ENCODE measurements around the gene IKBKG. TPM values are rescaled to one million over a fixed set of nuclear protein-coding genes. Genes with fewer than 3 reads are reported as not detected.

Gene IKBKG
- polyA plus RNA-seq, 1 donor (not counting 4 experiments of a cell fraction or from before 2014, with no cell fraction given), result 15.1 TPM

GRCh38 chrX:154532690-154533089 is 14.7 kb upstream of the IKBKG start:
- no peaks in the 10 kb centered on the region for H4K20me1 ChIP-seq (ENCODE audit: control insufficient read depth, extremely low read depth, insufficient read depth, low read length)
- H3K79me2 ChIP-seq (ENCODE audit: control insufficient read depth, insufficient read depth, low read length), result no peaks in the 10 kb centered on the region
- H3K4me2 ChIP-seq (ENCODE audit: control insufficient read depth, extremely low read depth, insufficient read depth, low read depth, low read length), result no peak overlapping the region
- H3K36me3 ChIP-seq (ENCODE audit: control insufficient read depth in 2 of 2, extremely low read depth in 1 of 2, insufficient read depth in 2 of 2, low read length in 2 of 2), result peaks cover 10 to 13% of the 10 kb centered on the region in 2 experiments
- TF ChIP-seq EZH2 (IDR thresholded peaks at IDR 0.05; ENCODE audit: low read length), result no peak
- TF ChIP-seq, protein P1, sequence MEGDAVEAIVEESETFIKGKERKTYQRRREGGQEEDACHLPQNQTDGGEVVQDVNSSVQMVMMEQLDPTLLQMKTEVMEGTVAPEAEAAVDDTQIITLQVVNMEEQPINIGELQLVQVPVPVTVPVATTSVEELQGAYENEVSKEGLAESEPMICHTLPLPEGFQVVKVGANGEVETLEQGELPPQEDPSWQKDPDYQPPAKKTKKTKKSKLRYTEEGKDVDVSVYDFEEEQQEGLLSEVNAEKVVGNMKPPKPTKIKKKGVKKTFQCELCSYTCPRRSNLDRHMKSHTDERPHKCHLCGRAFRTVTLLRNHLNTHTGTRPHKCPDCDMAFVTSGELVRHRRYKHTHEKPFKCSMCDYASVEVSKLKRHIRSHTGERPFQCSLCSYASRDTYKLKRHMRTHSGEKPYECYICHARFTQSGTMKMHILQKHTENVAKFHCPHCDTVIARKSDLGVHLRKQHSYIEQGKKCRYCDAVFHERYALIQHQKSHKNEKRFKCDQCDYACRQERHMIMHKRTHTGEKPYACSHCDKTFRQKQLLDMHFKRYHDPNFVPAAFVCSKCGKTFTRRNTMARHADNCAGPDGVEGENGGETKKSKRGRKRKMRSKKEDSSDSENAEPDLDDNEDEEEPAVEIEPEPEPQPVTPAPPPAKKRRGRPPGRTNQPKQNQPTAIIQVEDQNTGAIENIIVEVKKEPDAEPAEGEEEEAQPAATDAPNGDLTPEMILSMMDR (optimal IDR thresholded peaks at IDR 0.05 in 1 of 3, IDR thresholded peaks at IDR 0.05 in 1 of 3, conservative IDR thresholded peaks at IDR 0.05 in 1 of 3; ENCODE audit: extremely low read depth in 1 of 3, insufficient read depth in 2 of 3, low read length in 3 of 3), result no peak
- H3K27me3 ChIP-seq (ENCODE audit: control insufficient read depth, extremely low read depth, insufficient read depth, low read length), result no peaks in the 10 kb centered on the region
- H3K9me1 ChIP-seq (ENCODE audit: control insufficient read depth, extremely low read depth, insufficient read depth, low read length), result no peaks in the 10 kb centered on the region
- H3K4me1 ChIP-seq (ENCODE audit: control insufficient read depth, extremely low read depth, insufficient read depth, low read length), result no peaks in the 10 kb centered on the region
- DNase-seq (ENCODE audit: low read depth, low spot score), result no peak
- H2AFZ ChIP-seq (ENCODE audit: control insufficient read depth, low read length), result no peak overlapping the region
- no peak for FAIRE-seq
- H3K9ac ChIP-seq (ENCODE audit: control insufficient read depth, extremely low read depth, insufficient read depth, low read length), result no peak overlapping the region
- H3K9me3 ChIP-seq (ENCODE audit: control insufficient read depth, low read depth, low read length), result no peaks in the 10 kb centered on the region
- no peak overlapping the region for H3K4me3 ChIP-seq (ENCODE audit: control insufficient read depth in 2 of 3, extremely low read depth in 1 of 3, insufficient read depth in 2 of 3, low read depth in 1 of 3, low read length in 3 of 3)
- no peak overlapping the region for H3K27ac ChIP-seq (ENCODE audit: control insufficient read depth, insufficient read depth, low read length)
- dilution Hi-C loops (cut with MboI; ENCODE audit: extremely low pct_ligation_motif_present, low sequenced_read_pairs), result no loop called here

- FAIRE-seq, result no peak
Observed at GRCh38 chrX:154534526-154535322, 12.7 kb upstream of the IKBKG start.

More at GRCh38 chrX:154534526-154535322, 12.7 kb upstream of the IKBKG start:
- no peak overlapping the region for H3K27ac ChIP-seq (ENCODE audit: control insufficient read depth, insufficient read depth, low read length)
- TF ChIP-seq EZH2 (IDR thresholded peaks at IDR 0.05; ENCODE audit: low read length), result no peak
- TF ChIP-seq, protein P1 (optimal IDR thresholded peaks at IDR 0.05 in 1 of 3, IDR thresholded peaks at IDR 0.05 in 1 of 3, conservative IDR thresholded peaks at IDR 0.05 in 1 of 3; ENCODE audit: extremely low read depth in 1 of 3, insufficient read depth in 2 of 3, low read length in 3 of 3), result peak in 2 of 3 experiments; percentile 81 to 99
- no peak overlapping the region for H3K4me2 ChIP-seq (ENCODE audit: control insufficient read depth, extremely low read depth, insufficient read depth, low read depth, low read length)
- H4K20me1 ChIP-seq (ENCODE audit: control insufficient read depth, extremely low read depth, insufficient read depth, low read length), result no peaks in the 10 kb centered on the region
- peaks cover 10 to 13% of the 10 kb centered on the region in 2 experiments for H3K36me3 ChIP-seq (ENCODE audit: control insufficient read depth in 2 of 2, extremely low read depth in 1 of 2, insufficient read depth in 2 of 2, low read length in 2 of 2)
- H3K9me1 ChIP-seq (ENCODE audit: control insufficient read depth, extremely low read depth, insufficient read depth, low read length), result no peaks in the 10 kb centered on the region
- DNase-seq (ENCODE audit: low read depth, low spot score), result no peak
- H2AFZ ChIP-seq (ENCODE audit: control insufficient read depth, low read length), result no peak overlapping the region
- H3K27me3 ChIP-seq (ENCODE audit: control insufficient read depth, extremely low read depth, insufficient read depth, low read length), result no peaks in the 10 kb centered on the region
- no peaks in the 10 kb centered on the region for H3K4me1 ChIP-seq (ENCODE audit: control insufficient read depth, extremely low read depth, insufficient read depth, low read length)
- H3K79me2 ChIP-seq (ENCODE audit: control insufficient read depth, insufficient read depth, low read length), result no peaks in the 10 kb centered on the region
- dilution Hi-C loops (cut with MboI; ENCODE audit: extremely low pct_ligation_motif_present, low sequenced_read_pairs), result no loop called here
- no peak overlapping the region for H3K4me3 ChIP-seq (ENCODE audit: control insufficient read depth in 2 of 3, extremely low read depth in 1 of 3, insufficient read depth in 2 of 3, low read depth in 1 of 3, low read length in 3 of 3)
- no peaks in the 10 kb centered on the region for H3K9me3 ChIP-seq (ENCODE audit: control insufficient read depth, low read depth, low read length)
- no peak overlapping the region for H3K9ac ChIP-seq (ENCODE audit: control insufficient read depth, extremely low read depth, insufficient read depth, low read length)
